Measurements from ENCODE around the gene HES1. TPM values are rescaled to one million over a fixed set of nuclear protein-coding genes. Genes with fewer than 3 reads are reported as not detected.

HES1 gene
- total and polyA plus RNA-seq, 2 donors: 22.6 to 71.2 TPM

DNA sequence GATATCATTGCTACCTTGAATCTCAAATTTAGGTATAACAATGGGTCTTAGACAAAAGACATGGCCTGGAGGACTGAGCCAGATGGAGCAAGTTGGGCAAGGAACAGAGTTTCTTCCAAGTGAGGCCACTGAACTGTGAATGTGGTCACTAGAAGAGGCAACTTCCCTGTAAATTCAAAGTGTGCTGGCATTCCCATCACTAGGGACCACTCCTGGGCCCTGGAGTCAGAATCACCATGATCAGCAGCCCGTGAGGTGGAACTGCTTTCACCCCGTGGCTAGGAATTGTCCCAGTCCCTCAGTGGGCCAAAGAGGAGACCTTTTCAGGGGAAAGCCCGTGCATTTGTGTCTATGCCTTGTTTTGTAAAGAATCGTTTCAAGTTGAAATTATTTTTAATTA lies 47.3 kb downstream of the HES1 start:
- no peaks in the 10 kb centered on the region for H3K4me1 ChIP-seq (ENCODE audit: insufficient read depth)
- 96% methylated on average over 4 of the region's 4 CpGs for WGBS
- H3K4me3 ChIP-seq (ENCODE audit: low read depth, low read length): no peak overlapping the region
- no peaks in the 10 kb centered on the region for H3K36me3 ChIP-seq (ENCODE audit: insufficient read depth)
- no peak for DNase-seq (ENCODE audit: extremely low spot score)
- no peak overlapping the region for H3K27ac ChIP-seq (ENCODE audit: low read depth)

DNA sequence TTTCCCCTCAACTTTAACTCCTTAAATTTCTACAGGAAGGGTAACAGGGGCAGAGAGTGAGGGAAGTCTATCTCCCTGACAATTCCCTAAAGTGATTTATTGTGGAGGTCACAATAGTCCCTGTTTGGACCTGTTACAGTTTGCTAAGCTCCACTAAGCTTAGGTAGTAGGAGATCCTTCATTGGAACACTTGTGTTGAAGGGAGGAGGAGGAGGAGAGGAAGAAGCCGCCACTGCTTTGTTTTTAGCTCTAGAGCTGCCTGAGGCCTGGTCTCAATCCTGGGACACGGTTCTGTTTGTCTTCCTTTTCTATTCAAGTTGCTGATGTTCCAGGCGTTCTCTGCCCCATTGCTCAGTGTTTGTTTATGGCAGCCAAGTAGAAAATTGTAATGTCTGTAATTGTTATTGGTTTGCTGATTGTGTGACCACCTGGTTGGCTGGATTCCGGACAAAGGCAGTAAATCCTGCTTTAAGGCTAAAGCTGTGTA lies 48.4 kb downstream of the HES1 start:
- no peaks in the 10 kb centered on the region for H3K36me3 ChIP-seq (ENCODE audit: insufficient read depth)
- H3K4me3 ChIP-seq (ENCODE audit: low read depth, low read length): no peak overlapping the region
- WGBS: 60% methylated on average over 4 of the region's 4 CpGs
- H3K27ac ChIP-seq (ENCODE audit: low read depth): no peak overlapping the region
- H3K4me1 ChIP-seq (ENCODE audit: insufficient read depth): no peaks in the 10 kb centered on the region
- no peak for DNase-seq (ENCODE audit: extremely low spot score)

- WGBS: 81% methylated on average over 1 of the region's 1 CpG
- H3K4me1 ChIP-seq (ENCODE audit: insufficient read depth): no peaks in the 10 kb centered on the region
- no peak overlapping the region for H3K4me3 ChIP-seq (ENCODE audit: low read depth, low read length)
- H3K36me3 ChIP-seq (ENCODE audit: insufficient read depth): no peaks in the 10 kb centered on the region
- no peak for DNase-seq (ENCODE audit: extremely low spot score)
- no peak overlapping the region for H3K27ac ChIP-seq (ENCODE audit: low read depth)
Observed at GRCh38 chr3:194184801-194185200, 48.9 kb downstream of the HES1 start.

DNA sequence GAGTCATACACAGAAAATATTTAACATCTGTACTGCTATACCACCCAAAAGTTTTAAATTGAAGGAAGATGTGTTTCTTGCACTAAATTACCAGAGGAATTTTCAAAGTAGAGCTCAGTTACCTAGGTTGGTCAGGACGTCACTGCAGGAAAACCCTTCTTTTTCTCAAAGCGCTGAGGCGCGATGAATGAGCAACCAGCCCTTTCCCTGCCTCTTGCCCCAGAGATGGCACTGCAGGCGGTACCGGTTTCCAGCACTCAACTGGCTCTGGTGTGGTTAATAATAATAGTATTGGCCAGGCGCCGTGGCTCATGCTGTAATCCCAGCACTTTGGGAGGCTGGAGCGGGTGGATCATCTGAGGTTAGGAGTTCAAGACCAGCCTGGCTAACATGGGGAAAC lies 49.3 kb downstream of the HES1 start:
- Histone ChIP-seq H3K4me3 (ENCODE audit: low read depth, low read length) (no peak overlapping the region), H3K36me3 (ENCODE audit: insufficient read depth) (no peaks in the 10 kb centered on the region), H3K4me1 (ENCODE audit: insufficient read depth) (no peaks in the 10 kb centered on the region), H3K27ac (ENCODE audit: low read depth) (no peak overlapping the region)
- DNase-seq (ENCODE audit: extremely low spot score): no peak
- 93% methylated on average over 9 of the region's 9 CpGs for whole genome bisulfite sequencing

- 82% methylated on average over 7 of the region's 7 CpGs for WGBS
- Histone ChIP-seq H3K4me3 (ENCODE audit: low read depth, low read length) (no peak overlapping the region), H3K27ac (ENCODE audit: low read depth) (no peak overlapping the region), H3K36me3 (ENCODE audit: insufficient read depth) (no peaks in the 10 kb centered on the region), H3K4me1 (ENCODE audit: insufficient read depth) (no peaks in the 10 kb centered on the region)
- no peak for DNase-seq (ENCODE audit: extremely low spot score)
Observed at GRCh38 chr3:194187233-194187944, 51.4 kb downstream of the HES1 start.

Small RNAs within 50 kb of the gene (small RNA-seq; reads per million reads assigned to genes)
- gene RN7SL215P: not detected

Other genes with a start within 250 kb of the HES1 start
- not detected for gene CPN2, start 215.2 kb downstream of the HES1 start, total RNA-seq
- gene CPN2, start 215.2 kb downstream of the HES1 start, polyA plus RNA-seq: 0.06 TPM
- gene LRRC15, start 233.6 kb downstream of the HES1 start, total RNA-seq: 0.11 TPM
- 0.08 TPM for gene LRRC15, start 233.6 kb downstream of the HES1 start, polyA plus RNA-seq

Data from urinary bladder (tissue), 4 donors.